ENCODE data around the gene MRPS34.

Gene MRPS34

DNA sequence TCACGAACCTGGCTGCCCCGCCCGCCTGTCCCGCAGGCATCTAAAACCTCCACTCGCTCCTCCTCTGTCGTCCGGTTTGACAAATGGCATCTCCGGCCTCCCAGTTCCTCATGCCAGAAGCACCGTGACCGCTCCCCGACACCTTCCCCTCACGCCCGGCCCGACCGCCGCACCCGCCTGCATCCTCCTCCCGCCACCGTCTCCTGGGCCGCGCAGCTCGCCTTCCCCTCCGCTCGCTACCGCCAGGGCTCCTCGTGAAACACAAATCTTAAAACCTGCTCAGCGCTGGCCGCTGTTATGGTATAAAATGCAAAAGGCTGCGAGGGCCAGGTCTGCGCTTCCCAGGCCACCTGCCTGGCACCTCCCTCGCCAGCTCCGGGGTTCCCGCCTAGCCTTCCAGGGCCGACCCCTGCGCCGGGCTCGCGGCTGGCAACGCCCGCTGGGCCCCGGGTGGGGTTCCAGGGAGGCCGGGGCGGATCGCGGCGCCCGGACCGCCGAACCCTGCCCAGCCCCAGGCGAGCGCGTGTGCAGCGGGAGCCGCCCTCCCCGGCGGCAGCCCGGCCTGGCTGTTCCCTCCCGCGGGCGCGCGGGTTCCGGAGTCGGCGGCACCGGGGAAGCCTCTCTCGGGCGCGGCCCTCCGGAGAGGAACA, 8.9 kb upstream of the MRPS34 start (continued):
- TF ChIP-seq ZNF704 (tag by site-specific recombination; IDR thresholded peaks at IDR 0.05) (no peak), PRDM2 (tag by site-specific recombination; IDR thresholded peaks at IDR 0.05; ENCODE audit: borderline replicate concordance) (no peak), KLF8 (tag by site-specific recombination; IDR thresholded peaks at IDR 0.05) (peak; percentile 84), ZNF707 (tag by site-specific recombination; IDR thresholded peaks at IDR 0.05) (no peak), ZNF639 (tag by site-specific recombination; IDR thresholded peaks at IDR 0.05) (no peak), PRDM10 (tag by site-specific recombination; IDR thresholded peaks at IDR 0.05) (no peak), RBAK (tag by site-specific recombination; IDR thresholded peaks at IDR 0.05) (no peak), YY2 (tag by site-specific recombination; IDR thresholded peaks at IDR 0.05) (no peak), GLIS2 (tag by site-specific recombination; IDR thresholded peaks at IDR 0.05) (peak; percentile 33; the same call in 1 of the 2 replicates), GFI1B (tag by site-specific recombination; IDR thresholded peaks at IDR 0.05) (no peak), PBX3 (CRISPR knock-in tag; IDR thresholded peaks at IDR 0.05) (no peak), ZNF548 (tag by site-specific recombination; IDR thresholded peaks at IDR 0.05) (no peak), ZBTB1 (tag by site-specific recombination; IDR thresholded peaks at IDR 0.05) (no peak; the same call in 1 of the 2 replicates), ZNF560 (tag by site-specific recombination; IDR thresholded peaks at IDR 0.05; ENCODE audit: borderline replicate concordance) (no peak), ZSCAN23 (tag by site-specific recombination; IDR thresholded peaks at IDR 0.05) (no peak), ZNF24 (tag by site-specific recombination; IDR thresholded peaks at IDR 0.05) (no peak), ZNF416 (tag by site-specific recombination; IDR thresholded peaks at IDR 0.05) (no peak), SCRT1 (tag by site-specific recombination; IDR thresholded peaks at IDR 0.05; ENCODE audit: borderline replicate concordance) (no peak), HOXC10 (CRISPR knock-in tag; IDR thresholded peaks at IDR 0.05) (no peak), MZF1 (tag by site-specific recombination; IDR thresholded peaks at IDR 0.05; ENCODE audit: borderline replicate concordance) (no peak), ZNF37A (tag by site-specific recombination; IDR thresholded peaks at IDR 0.05) (no peak), ZNF10 (tag by site-specific recombination; IDR thresholded peaks at IDR 0.05) (no peak; the same call in 1 of the 2 replicates), ZNF175 (tag by site-specific recombination; IDR thresholded peaks at IDR 0.05) (no peak)
- TF ChIP-seq, protein P1, sequence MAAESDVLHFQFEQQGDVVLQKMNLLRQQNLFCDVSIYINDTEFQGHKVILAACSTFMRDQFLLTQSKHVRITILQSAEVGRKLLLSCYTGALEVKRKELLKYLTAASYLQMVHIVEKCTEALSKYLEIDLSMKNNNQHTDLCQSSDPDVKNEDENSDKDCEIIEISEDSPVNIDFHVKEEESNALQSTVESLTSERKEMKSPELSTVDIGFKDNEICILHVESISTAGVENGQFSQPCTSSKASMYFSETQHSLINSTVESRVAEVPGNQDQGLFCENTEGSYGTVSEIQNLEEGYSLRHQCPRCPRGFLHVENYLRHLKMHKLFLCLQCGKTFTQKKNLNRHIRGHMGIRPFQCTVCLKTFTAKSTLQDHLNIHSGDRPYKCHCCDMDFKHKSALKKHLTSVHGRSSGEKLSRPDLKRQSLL (tag by site-specific recombination; IDR thresholded peaks at IDR 0.05): no peak
- TF ChIP-seq, protein P2, sequence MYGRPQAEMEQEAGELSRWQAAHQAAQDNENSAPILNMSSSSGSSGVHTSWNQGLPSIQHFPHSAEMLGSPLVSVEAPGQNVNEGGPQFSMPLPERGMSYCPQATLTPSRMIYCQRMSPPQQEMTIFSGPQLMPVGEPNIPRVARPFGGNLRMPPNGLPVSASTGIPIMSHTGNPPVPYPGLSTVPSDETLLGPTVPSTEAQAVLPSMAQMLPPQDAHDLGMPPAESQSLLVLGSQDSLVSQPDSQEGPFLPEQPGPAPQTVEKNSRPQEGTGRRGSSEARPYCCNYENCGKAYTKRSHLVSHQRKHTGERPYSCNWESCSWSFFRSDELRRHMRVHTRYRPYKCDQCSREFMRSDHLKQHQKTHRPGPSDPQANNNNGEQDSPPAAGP (tag by site-specific recombination; IDR thresholded peaks at IDR 0.05): peak; percentile 90; the same call in 1 of the 2 replicates
